ENCODE measurements around the gene MYOC.

The MYOC gene

DNA sequence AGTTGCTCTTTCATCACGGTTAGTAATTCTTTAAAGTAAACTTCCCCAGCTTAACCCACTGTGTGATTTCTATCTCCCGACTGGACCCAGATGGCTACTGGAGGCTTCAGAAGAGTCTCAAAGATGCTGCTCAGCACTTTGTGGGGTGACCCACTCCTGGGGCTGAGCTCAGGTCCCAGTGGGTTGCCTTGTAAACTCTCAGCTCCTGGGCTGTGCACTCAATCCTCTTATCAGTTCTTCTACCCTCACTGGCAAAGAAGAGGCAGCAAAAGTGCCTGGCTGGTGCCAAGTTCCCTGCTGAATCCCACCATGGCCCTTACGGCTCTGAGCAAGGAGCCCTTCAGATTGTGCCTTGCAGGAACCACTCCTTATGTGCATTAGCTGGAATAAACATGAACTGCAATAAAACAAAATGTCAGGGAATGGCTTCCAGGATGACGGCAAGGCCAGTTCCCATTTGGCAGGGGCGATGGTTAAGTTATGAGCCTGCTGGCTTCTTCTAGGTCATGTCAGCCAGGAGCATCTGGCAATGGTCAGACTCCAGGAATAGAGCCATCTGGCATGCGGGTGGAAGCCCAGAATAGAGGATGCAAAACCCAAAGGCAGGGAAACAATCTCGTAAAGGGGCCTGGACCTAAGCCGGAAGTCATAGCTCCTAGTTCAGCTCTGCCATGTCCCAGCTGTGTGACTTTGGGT lies 6.8 kb downstream of the MYOC start:
- TF ChIP-seq, protein P1, sequence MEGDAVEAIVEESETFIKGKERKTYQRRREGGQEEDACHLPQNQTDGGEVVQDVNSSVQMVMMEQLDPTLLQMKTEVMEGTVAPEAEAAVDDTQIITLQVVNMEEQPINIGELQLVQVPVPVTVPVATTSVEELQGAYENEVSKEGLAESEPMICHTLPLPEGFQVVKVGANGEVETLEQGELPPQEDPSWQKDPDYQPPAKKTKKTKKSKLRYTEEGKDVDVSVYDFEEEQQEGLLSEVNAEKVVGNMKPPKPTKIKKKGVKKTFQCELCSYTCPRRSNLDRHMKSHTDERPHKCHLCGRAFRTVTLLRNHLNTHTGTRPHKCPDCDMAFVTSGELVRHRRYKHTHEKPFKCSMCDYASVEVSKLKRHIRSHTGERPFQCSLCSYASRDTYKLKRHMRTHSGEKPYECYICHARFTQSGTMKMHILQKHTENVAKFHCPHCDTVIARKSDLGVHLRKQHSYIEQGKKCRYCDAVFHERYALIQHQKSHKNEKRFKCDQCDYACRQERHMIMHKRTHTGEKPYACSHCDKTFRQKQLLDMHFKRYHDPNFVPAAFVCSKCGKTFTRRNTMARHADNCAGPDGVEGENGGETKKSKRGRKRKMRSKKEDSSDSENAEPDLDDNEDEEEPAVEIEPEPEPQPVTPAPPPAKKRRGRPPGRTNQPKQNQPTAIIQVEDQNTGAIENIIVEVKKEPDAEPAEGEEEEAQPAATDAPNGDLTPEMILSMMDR (conservative IDR thresholded peaks at IDR 0.05; ENCODE audit: low read depth, low read length), result no peak
- Histone ChIP-seq H3K4me2 (no peak overlapping the region), H3K4me1 (ENCODE audit: low read depth, poor library complexity, severe bottlenecking) (peaks cover 3% of the 10 kb centered on the region), H3K36me3 (ENCODE audit: insufficient read depth) (no peaks in the 10 kb centered on the region), H3K27me3 (ENCODE audit: insufficient read depth, low read depth) (no peaks in the 10 kb centered on the region), H3K79me2 (ENCODE audit: insufficient read depth, low read depth) (no peaks in the 10 kb centered on the region), H3K9ac (no peak overlapping the region), H2AFZ (ENCODE audit: low read depth) (peak overlapping the region; percentile 75), H3K4me3 (IDR thresholded peaks at IDR 0.05; ENCODE audit: insufficient read depth, low read depth, low read length) (no peak overlapping the region), H3K27ac (no peak overlapping the region), H4K20me1 (ENCODE audit: insufficient read depth) (no peaks in the 10 kb centered on the region)

DNA sequence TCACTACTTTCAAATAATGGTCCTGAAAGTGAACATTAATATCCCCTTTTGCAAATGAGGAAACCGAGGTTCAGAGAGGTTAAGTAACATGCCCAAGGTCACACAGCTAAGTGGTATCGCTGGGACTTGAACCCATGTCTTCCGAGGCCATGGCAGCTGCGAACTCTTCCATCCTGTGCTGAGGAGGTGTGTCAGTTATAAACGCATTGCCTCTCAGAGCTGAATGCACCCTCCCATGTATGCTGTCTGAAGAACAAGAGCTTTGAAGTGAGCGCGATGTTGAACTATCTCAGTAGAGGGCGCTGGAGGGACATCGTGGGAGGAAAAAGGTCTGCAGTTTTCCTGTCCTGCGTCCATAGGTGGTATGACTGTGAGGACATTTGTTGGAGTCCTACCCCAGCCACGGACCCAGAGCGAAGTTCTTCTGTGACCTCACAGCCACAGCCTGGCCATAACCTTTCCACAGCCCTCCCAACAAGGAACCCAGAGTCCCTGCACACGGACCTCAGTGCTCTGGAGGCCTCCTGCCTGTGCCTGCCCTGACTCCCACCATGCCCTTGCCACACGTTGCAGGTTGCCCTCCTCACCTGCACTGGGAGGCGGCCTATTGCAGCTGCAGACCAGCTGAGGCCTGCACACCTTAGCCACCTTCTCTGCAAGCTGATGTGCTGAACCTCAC lies 7.5 kb downstream of the MYOC start:
- Histone ChIP-seq H4K20me1 (ENCODE audit: insufficient read depth) (no peaks in the 10 kb centered on the region), H3K4me1 (ENCODE audit: low read depth, poor library complexity, severe bottlenecking) (peaks cover 3% of the 10 kb centered on the region), H3K36me3 (ENCODE audit: insufficient read depth) (no peaks in the 10 kb centered on the region), H3K27me3 (ENCODE audit: insufficient read depth, low read depth) (no peaks in the 10 kb centered on the region), H2AFZ (ENCODE audit: low read depth) (peak overlapping the region; percentile 75), H3K4me2 (no peak overlapping the region), H3K79me2 (ENCODE audit: insufficient read depth, low read depth) (no peaks in the 10 kb centered on the region), H3K27ac (no peak overlapping the region), H3K4me3 (IDR thresholded peaks at IDR 0.05; ENCODE audit: insufficient read depth, low read depth, low read length) (no peak overlapping the region), H3K9ac (no peak overlapping the region)
- TF ChIP-seq, protein P1 (conservative IDR thresholded peaks at IDR 0.05; ENCODE audit: low read depth, low read length), result peak; percentile 94

DNA sequence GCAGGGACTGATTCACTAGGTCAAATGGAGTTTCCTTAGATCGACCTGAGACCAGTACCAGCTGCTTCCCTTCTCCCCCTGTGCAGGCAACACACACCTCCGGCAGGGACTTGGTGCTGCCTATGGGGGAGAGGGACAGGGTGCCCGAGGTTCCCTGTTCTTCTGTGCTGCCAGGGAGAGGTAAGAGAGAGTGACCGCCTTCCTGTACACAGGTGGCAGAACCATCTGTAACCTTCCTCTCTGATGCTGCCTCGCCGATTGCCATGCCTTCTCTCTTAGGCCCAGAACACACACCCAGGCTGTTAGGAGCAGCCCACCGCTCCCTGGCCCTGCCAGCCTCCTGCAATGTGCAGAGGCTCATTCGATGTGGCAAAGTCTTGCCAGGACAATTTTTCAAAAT lies 9.3 kb downstream of the MYOC start:
- no peaks in the 10 kb centered on the region for H4K20me1 ChIP-seq (ENCODE audit: insufficient read depth)
- H2AFZ ChIP-seq (ENCODE audit: low read depth), result no peak overlapping the region
- no peaks in the 10 kb centered on the region for H3K36me3 ChIP-seq (ENCODE audit: insufficient read depth)
- peaks cover 3% of the 10 kb centered on the region for H3K4me1 ChIP-seq (ENCODE audit: low read depth, poor library complexity, severe bottlenecking)
- H3K4me2 ChIP-seq, result no peak overlapping the region
- no peak overlapping the region for H3K9ac ChIP-seq
- H3K27me3 ChIP-seq (ENCODE audit: insufficient read depth, low read depth), result no peaks in the 10 kb centered on the region
- no peak overlapping the region for H3K4me3 ChIP-seq (IDR thresholded peaks at IDR 0.05; ENCODE audit: insufficient read depth, low read depth, low read length)
- H3K27ac ChIP-seq, result no peak overlapping the region
- TF ChIP-seq, protein P1 (conservative IDR thresholded peaks at IDR 0.05; ENCODE audit: low read depth, low read length), result no peak
- no peaks in the 10 kb centered on the region for H3K79me2 ChIP-seq (ENCODE audit: insufficient read depth, low read depth)

DNA sequence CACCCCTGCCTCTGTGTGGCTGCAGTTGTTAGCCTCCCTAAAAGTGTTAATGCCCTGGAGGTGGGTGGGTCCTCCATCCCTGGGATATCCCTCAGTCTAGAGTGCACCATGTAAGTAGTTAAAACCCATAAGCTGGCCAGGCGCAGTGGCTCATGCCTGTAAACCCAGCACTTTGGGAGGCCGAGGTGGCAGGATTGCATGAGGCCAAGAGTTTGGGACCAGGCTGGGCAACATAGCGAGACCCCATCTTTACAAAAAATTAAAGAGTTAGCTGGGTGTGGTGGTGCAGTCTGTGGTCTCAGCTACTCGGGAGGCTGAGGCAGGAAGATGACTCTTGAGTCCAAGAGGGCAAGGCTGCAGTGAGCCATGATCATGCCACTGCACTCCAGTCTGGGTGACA lies 10.3 kb downstream of the MYOC start:
- peaks cover 3% of the 10 kb centered on the region for H3K4me1 ChIP-seq (ENCODE audit: low read depth, poor library complexity, severe bottlenecking)
- H3K9ac ChIP-seq, result no peak overlapping the region
- TF ChIP-seq, protein P1 (conservative IDR thresholded peaks at IDR 0.05; ENCODE audit: low read depth, low read length), result no peak
- H3K4me2 ChIP-seq, result no peak overlapping the region
- no peaks in the 10 kb centered on the region for H3K79me2 ChIP-seq (ENCODE audit: insufficient read depth, low read depth)
- no peak overlapping the region for H3K27ac ChIP-seq
- H3K36me3 ChIP-seq (ENCODE audit: insufficient read depth), result no peaks in the 10 kb centered on the region
- no peak overlapping the region for H2AFZ ChIP-seq (ENCODE audit: low read depth)
- no peaks in the 10 kb centered on the region for H3K27me3 ChIP-seq (ENCODE audit: insufficient read depth, low read depth)
- no peak overlapping the region for H3K4me3 ChIP-seq (IDR thresholded peaks at IDR 0.05; ENCODE audit: insufficient read depth, low read depth, low read length)
- no peaks in the 10 kb centered on the region for H4K20me1 ChIP-seq (ENCODE audit: insufficient read depth)
